ENCODE measurements around the gene ELP4. TPM values are rescaled to one million over a fixed set of nuclear protein-coding genes. Genes with fewer than 3 reads are reported as not detected.

ELP4 gene
- total RNA-seq, 1 experiment from 2014 or later: 21.4 TPM

GRCh38 chr11:31646216-31646615 is 136.6 kb downstream of the ELP4 start:
- POLR2A ChIA-PET: no interaction called here
- intact Hi-C loops (cut with micrococcal nuclease): loop anchor here (10.0 kb wide), 1 partner anchor 649 kb away; no protein-coding TSS in a partner anchor
- no peaks in the 10 kb centered on the region for H3K36me3 ChIP-seq (ENCODE audit: control insufficient read depth in 1 of 2, insufficient read depth in 2 of 2, low read length in 2 of 2)
- H3K4me1 ChIP-seq (ENCODE audit: control insufficient read depth in 1 of 2, insufficient read depth in 2 of 2, low read length in 2 of 2): peaks cover 8 to 13% of the 10 kb centered on the region in 2 experiments
- DNase-seq (ENCODE audit: low read depth, low spot score): no peak
- H3K4me2 ChIP-seq (ENCODE audit: low read length): peak overlapping the region; percentile 50; the same call in 1 of the 2 replicates
- H3K27me3 ChIP-seq (ENCODE audit: insufficient read depth, low read length): no peaks in the 10 kb centered on the region
- H3K27ac ChIP-seq (ENCODE audit: low read depth, low read length): no peak overlapping the region
- H2AFZ ChIP-seq (ENCODE audit: low read depth, low read length, poor library complexity, severe bottlenecking): no peak overlapping the region
- ATAC-seq: no peak
- no peaks in the 10 kb centered on the region for H3K79me2 ChIP-seq (ENCODE audit: insufficient read depth, low read length)
- H3K4me3 ChIP-seq (replicated peaks in 1 of 2; ENCODE audit: low read depth in 1 of 2, low read length in 2 of 2): no peak overlapping the region
- no TSS peak for BruUV-seq (replicated peaks)
- H3K9ac ChIP-seq (ENCODE audit: low read length): no peak overlapping the region
- no peak for TF ChIP-seq CTCF (IDR thresholded peaks at IDR 0.05 in 2 of 3, conservative IDR thresholded peaks at IDR 0.05 in 1 of 3; ENCODE audit: borderline replicate concordance in 1 of 3, insufficient read depth in 1 of 3, low read depth in 2 of 3, low read length in 2 of 3)
- no peak for TF ChIP-seq MAX (IDR thresholded peaks at IDR 0.05)
- no peaks in the 10 kb centered on the region for H4K20me1 ChIP-seq (ENCODE audit: insufficient read depth)
- no peaks in the 10 kb centered on the region for H3K9me3 ChIP-seq (ENCODE audit: control insufficient read depth in 1 of 2, insufficient read depth in 1 of 2, low read depth in 1 of 2, low read length in 2 of 2)
- H3K9me2 ChIP-seq (ENCODE audit: insufficient read depth): no peaks in the 10 kb centered on the region
- CTCF ChIA-PET: no interaction called here
- RAD21 ChIA-PET (ENCODE audit: low non-redundant PET in 1 of 2, low total read pairs in 2 of 2, uncharacterized antibody in 2 of 2, unreplicated experiment in 2 of 2): no interaction called here

- ChIA-PET CTCF (interaction anchor here (0.9 to 2.4 kb wide), 2 partner anchors 8 to 11 kb away, joined by 4 to 12 read pairs; no protein-coding TSS in a partner anchor), POLR2A (no interaction called here), RAD21 (ENCODE audit: low non-redundant PET in 1 of 2, low total read pairs in 2 of 2, uncharacterized antibody in 2 of 2, unreplicated experiment in 2 of 2) (no interaction called here)
- ATAC-seq: no peak
- Histone ChIP-seq H3K27me3 (ENCODE audit: insufficient read depth, low read length) (no peaks in the 10 kb centered on the region), H3K4me3 (replicated peaks in 1 of 2; ENCODE audit: low read depth in 1 of 2, low read length in 2 of 2) (no peak overlapping the region), H2AFZ (ENCODE audit: low read depth, low read length, poor library complexity, severe bottlenecking) (no peak overlapping the region), H3K27ac (ENCODE audit: low read depth, low read length) (no peak overlapping the region), H3K4me2 (ENCODE audit: low read length) (no peak overlapping the region), H3K9ac (ENCODE audit: low read length) (no peak overlapping the region), H3K36me3 (ENCODE audit: control insufficient read depth in 1 of 2, insufficient read depth in 2 of 2, low read length in 2 of 2) (no peaks in the 10 kb centered on the region), H3K79me2 (ENCODE audit: insufficient read depth, low read length) (no peaks in the 10 kb centered on the region), H3K4me1 (ENCODE audit: control insufficient read depth in 1 of 2, insufficient read depth in 2 of 2, low read length in 2 of 2) (peaks cover 8 to 13% of the 10 kb centered on the region in 2 experiments), H3K9me2 (ENCODE audit: insufficient read depth) (no peaks in the 10 kb centered on the region), H4K20me1 (ENCODE audit: insufficient read depth) (no peaks in the 10 kb centered on the region), H3K9me3 (ENCODE audit: control insufficient read depth in 1 of 2, insufficient read depth in 1 of 2, low read depth in 1 of 2, low read length in 2 of 2) (no peaks in the 10 kb centered on the region)
- DNase-seq (ENCODE audit: low read depth, low spot score): no peak
- intact Hi-C loops (cut with micrococcal nuclease): loop anchor here (10.0 kb wide), 1 partner anchor 645 kb away; no protein-coding TSS in a partner anchor
- no TSS peak for BruUV-seq (replicated peaks)
- TF ChIP-seq ZNF274 (IDR thresholded peaks at IDR 0.05; ENCODE audit: low read depth, low read length): no peak
- no peak for TF ChIP-seq MAX (IDR thresholded peaks at IDR 0.05)
- TF ChIP-seq SRF (IDR thresholded peaks at IDR 0.05; ENCODE audit: low read depth): no peak
- no peak for TF ChIP-seq POLR2A (IDR thresholded peaks at IDR 0.05; ENCODE audit: borderline replicate concordance, extremely low read depth, insufficient read depth, insufficient read length)
- TF ChIP-seq YY1 (IDR thresholded peaks at IDR 0.05; ENCODE audit: extremely low read depth, insufficient replicate concordance, low read depth, low read length): no peak
- no peak for TF ChIP-seq RAD21 (IDR thresholded peaks at IDR 0.05; ENCODE audit: low read depth)
- TF ChIP-seq EGR1 (IDR thresholded peaks at IDR 0.05; ENCODE audit: low read depth): no peak
- no peak for TF ChIP-seq CEBPB (IDR thresholded peaks at IDR 0.05; ENCODE audit: low read depth)
- no peak for TF ChIP-seq ELF1 (IDR thresholded peaks at IDR 0.05; ENCODE audit: borderline replicate concordance, low read depth)
- TF ChIP-seq SP1 (IDR thresholded peaks at IDR 0.05; ENCODE audit: low read depth): no peak
Observed at GRCh38 chr11:31649129-31649966, 139.8 kb downstream of the ELP4 start.

All from HCT116 (cell line).